Measurements from ENCODE around the gene MUTYH. TPM values are rescaled to one million over a fixed set of nuclear protein-coding genes. Genes with fewer than 3 reads are reported as not detected.
"Not testable (repeated sequence)": the region's sequence is repeated elsewhere in the genome, so short reads cannot be mapped to it uniquely, and the experiment has no call there.

Gene MUTYH
- total RNA-seq, 1 donor from 2014 or later = 50.9 TPM

GRCh38 chr1:45365051-45365450 is 24.8 kb upstream of the MUTYH start:
- Mint-ChIP-seq H3K27me3 (ENCODE audit: low read depth) (no peaks in the 10 kb centered on the region), H3K36me3 (ENCODE audit: low read depth) (no peaks in the 10 kb centered on the region), H3K4me3 (ENCODE audit: low read depth) (no peak overlapping the region), H3K9me3 (no peaks in the 10 kb centered on the region), H3K27ac (no peak overlapping the region), H3K4me1 (ENCODE audit: low read depth) (peaks cover 5% of the 10 kb centered on the region)
- intact Hi-C loops (cut with micrococcal nuclease) = no loop called here
- no peak for DNase-seq (ENCODE audit: low spot score)

- H3K27ac Mint-ChIP-seq = no peak overlapping the region
- intact Hi-C loops (cut with micrococcal nuclease) = no loop called here
- H3K27me3 Mint-ChIP-seq (ENCODE audit: low read depth) = no peaks in the 10 kb centered on the region
- peaks cover 8% of the 10 kb centered on the region for H3K4me1 Mint-ChIP-seq (ENCODE audit: low read depth)
- no peak for DNase-seq (ENCODE audit: low spot score)
- H3K36me3 Mint-ChIP-seq (ENCODE audit: low read depth) = no peaks in the 10 kb centered on the region
- no peak overlapping the region for H3K4me3 Mint-ChIP-seq (ENCODE audit: low read depth)
- no peaks in the 10 kb centered on the region for H3K9me3 Mint-ChIP-seq
These were observed 24.1 kb upstream of the MUTYH start for GRCh38 chr1:45364294-45364693.

- not testable (repeated sequence) for H3K27me3 Mint-ChIP-seq (ENCODE audit: low read depth); H3K27ac Mint-ChIP-seq; H3K9me3 Mint-ChIP-seq; H3K4me1 Mint-ChIP-seq (ENCODE audit: low read depth); H3K36me3 Mint-ChIP-seq (ENCODE audit: low read depth); H3K4me3 Mint-ChIP-seq (ENCODE audit: low read depth); DNase-seq (ENCODE audit: low spot score)
- intact Hi-C loops (cut with micrococcal nuclease) = loop anchor here (1.0 kb wide), 1 partner anchor 132 kb away; no protein-coding TSS in a partner anchor
These were observed 20.7 kb upstream of the MUTYH start for GRCh38 chr1:45360981-45361380.

- DNase-seq (ENCODE audit: low spot score) = no peak
- no peak overlapping the region for H3K4me3 Mint-ChIP-seq (ENCODE audit: low read depth)
- no peaks in the 10 kb centered on the region for H3K36me3 Mint-ChIP-seq (ENCODE audit: low read depth)
- intact Hi-C loops (cut with micrococcal nuclease) = loop anchor here (1.0 kb wide), 1 partner anchor 133 kb away; no protein-coding TSS in a partner anchor
- no peak overlapping the region for H3K27ac Mint-ChIP-seq
- H3K27me3 Mint-ChIP-seq (ENCODE audit: low read depth) = no peaks in the 10 kb centered on the region
- peaks cover 11% of the 10 kb centered on the region for H3K4me1 Mint-ChIP-seq (ENCODE audit: low read depth)
- no peaks in the 10 kb centered on the region for H3K9me3 Mint-ChIP-seq
These were observed 19.8 kb upstream of the MUTYH start for GRCh38 chr1:45359882-45360513.

GRCh38 chr1:45356186-45356585 is 15.9 kb upstream of the MUTYH start:
- no peak overlapping the region for H3K4me3 Mint-ChIP-seq (ENCODE audit: low read depth)
- H3K9me3 Mint-ChIP-seq = no peaks in the 10 kb centered on the region
- H3K4me1 Mint-ChIP-seq (ENCODE audit: low read depth) = peaks cover 17% of the 10 kb centered on the region
- intact Hi-C loops (cut with micrococcal nuclease) = no loop called here
- H3K36me3 Mint-ChIP-seq (ENCODE audit: low read depth) = no peaks in the 10 kb centered on the region
- H3K27me3 Mint-ChIP-seq (ENCODE audit: low read depth) = no peaks in the 10 kb centered on the region
- H3K27ac Mint-ChIP-seq = no peak overlapping the region
- DNase-seq (ENCODE audit: low spot score) = no peak

GRCh38 chr1:45355683-45356082 is 15.4 kb upstream of the MUTYH start:
- H3K4me3 Mint-ChIP-seq (ENCODE audit: low read depth) = no peak overlapping the region
- no peaks in the 10 kb centered on the region for H3K36me3 Mint-ChIP-seq (ENCODE audit: low read depth)
- H3K9me3 Mint-ChIP-seq = no peaks in the 10 kb centered on the region
- H3K4me1 Mint-ChIP-seq (ENCODE audit: low read depth) = peaks cover 20% of the 10 kb centered on the region
- H3K27ac Mint-ChIP-seq = no peak overlapping the region
- intact Hi-C loops (cut with micrococcal nuclease) = no loop called here
- no peaks in the 10 kb centered on the region for H3K27me3 Mint-ChIP-seq (ENCODE audit: low read depth)
- DNase-seq (ENCODE audit: low spot score) = no peak

GRCh38 chr1:45354838-45355237 is 14.6 kb upstream of the MUTYH start:
- no peak for DNase-seq (ENCODE audit: low spot score)
- intact Hi-C loops (cut with micrococcal nuclease) = no loop called here
- no peak overlapping the region for H3K4me3 Mint-ChIP-seq (ENCODE audit: low read depth)

GRCh38 chr1:45353685-45354084 is 13.4 kb upstream of the MUTYH start:
- DNase-seq (ENCODE audit: low spot score) = no peak
- no peak overlapping the region for H3K4me3 Mint-ChIP-seq (ENCODE audit: low read depth)
- intact Hi-C loops (cut with micrococcal nuclease) = no loop called here
- H3K27ac Mint-ChIP-seq = no peak overlapping the region
- no peaks in the 10 kb centered on the region for H3K9me3 Mint-ChIP-seq
- no peaks in the 10 kb centered on the region for H3K27me3 Mint-ChIP-seq (ENCODE audit: low read depth)
- H3K4me1 Mint-ChIP-seq (ENCODE audit: low read depth) = peaks cover 27% of the 10 kb centered on the region
- no peaks in the 10 kb centered on the region for H3K36me3 Mint-ChIP-seq (ENCODE audit: low read depth)

More at GRCh38 chr1:45354838-45355237, 14.6 kb upstream of the MUTYH start:
- H3K9me3 Mint-ChIP-seq = no peaks in the 10 kb centered on the region
- peaks cover 22% of the 10 kb centered on the region for H3K4me1 Mint-ChIP-seq (ENCODE audit: low read depth)
- no peaks in the 10 kb centered on the region for H3K27me3 Mint-ChIP-seq (ENCODE audit: low read depth)
- H3K27ac Mint-ChIP-seq = no peak overlapping the region
- no peaks in the 10 kb centered on the region for H3K36me3 Mint-ChIP-seq (ENCODE audit: low read depth)

- no peaks in the 10 kb centered on the region for H3K36me3 Mint-ChIP-seq (ENCODE audit: low read depth)
- no peaks in the 10 kb centered on the region for H3K9me3 Mint-ChIP-seq
- intact Hi-C loops (cut with micrococcal nuclease) = no loop called here
- no peak overlapping the region for H3K4me3 Mint-ChIP-seq (ENCODE audit: low read depth)
- no peak for DNase-seq (ENCODE audit: low spot score)
- peaks cover 31% of the 10 kb centered on the region for H3K4me1 Mint-ChIP-seq (ENCODE audit: low read depth)
- H3K27me3 Mint-ChIP-seq (ENCODE audit: low read depth) = no peaks in the 10 kb centered on the region
- no peak overlapping the region for H3K27ac Mint-ChIP-seq
These were observed 11.3 kb upstream of the MUTYH start for GRCh38 chr1:45351508-45351907.

GRCh38 chr1:45348966-45349677 is 8.9 kb upstream of the MUTYH start:
- H3K4me1 Mint-ChIP-seq (ENCODE audit: low read depth) = peaks cover 29% of the 10 kb centered on the region
- no peaks in the 10 kb centered on the region for H3K27me3 Mint-ChIP-seq (ENCODE audit: low read depth)
- no peak for DNase-seq (ENCODE audit: low spot score)
- intact Hi-C loops (cut with micrococcal nuclease) = no loop called here
- H3K9me3 Mint-ChIP-seq = no peaks in the 10 kb centered on the region
- no peak overlapping the region for H3K4me3 Mint-ChIP-seq (ENCODE audit: low read depth)
- peaks cover 20% of the 10 kb centered on the region for H3K36me3 Mint-ChIP-seq (ENCODE audit: low read depth)
- no peak overlapping the region for H3K27ac Mint-ChIP-seq

GRCh38 chr1:45348609-45348965 is 8.3 kb upstream of the MUTYH start:
- Mint-ChIP-seq H3K4me1 (ENCODE audit: low read depth) (peaks cover 29% of the 10 kb centered on the region), H3K27me3 (ENCODE audit: low read depth) (no peaks in the 10 kb centered on the region), H3K36me3 (ENCODE audit: low read depth) (peaks cover 25% of the 10 kb centered on the region), H3K4me3 (ENCODE audit: low read depth) (no peak overlapping the region), H3K27ac (no peak overlapping the region), H3K9me3 (no peaks in the 10 kb centered on the region)
- no peak for DNase-seq (ENCODE audit: low spot score)
- intact Hi-C loops (cut with micrococcal nuclease) = no loop called here

GRCh38 chr1:45348020-45348419 is 7.8 kb upstream of the MUTYH start:
- H3K4me3 Mint-ChIP-seq (ENCODE audit: low read depth) = no peak overlapping the region
- DNase-seq (ENCODE audit: low spot score) = no peak
- intact Hi-C loops (cut with micrococcal nuclease) = no loop called here
- H3K4me1 Mint-ChIP-seq (ENCODE audit: low read depth) = peaks cover 29% of the 10 kb centered on the region
- no peaks in the 10 kb centered on the region for H3K27me3 Mint-ChIP-seq (ENCODE audit: low read depth)
- no peaks in the 10 kb centered on the region for H3K9me3 Mint-ChIP-seq
- H3K36me3 Mint-ChIP-seq (ENCODE audit: low read depth) = peaks cover 31% of the 10 kb centered on the region
- no peak overlapping the region for H3K27ac Mint-ChIP-seq

GRCh38 chr1:45346473-45346872 is 6.2 kb upstream of the MUTYH start:
- Mint-ChIP-seq H3K9me3 (no peaks in the 10 kb centered on the region), H3K4me1 (ENCODE audit: low read depth) (peaks cover 33% of the 10 kb centered on the region), H3K4me3 (ENCODE audit: low read depth) (no peak overlapping the region), H3K27ac (no peak overlapping the region), H3K36me3 (ENCODE audit: low read depth) (peaks cover 45% of the 10 kb centered on the region), H3K27me3 (ENCODE audit: low read depth) (no peaks in the 10 kb centered on the region)
- no peak for DNase-seq (ENCODE audit: low spot score)
- intact Hi-C loops (cut with micrococcal nuclease) = no loop called here

All from activated T-helper 2 cell treated with anti-CD3 and anti-CD28 coated beads, Interferon-gamma antibody, Interleukin-2, Interleukin-4, amounts not matched to agents 10 μg/mL and 5 μg/mL and 100 μg/mL, durations not matched to agents 14 hours and 24 hours and 36 hours (primary cell).